Pericardium fibroblast (primary cell): Measurements from ENCODE around the gene LRCH2. TPM values are rescaled to one million over a fixed set of nuclear protein-coding genes. Genes with fewer than 3 reads are reported as not detected.

Experiments
- total RNA-seq: library from RNA; depleted of rRNA; stranded (reverse); fragments of >200 nt; gene quantifications from 2 replicates; pipeline ENCODE4 v1.2.3, GENCODE V29; 2015

The LRCH2 gene, protein sequence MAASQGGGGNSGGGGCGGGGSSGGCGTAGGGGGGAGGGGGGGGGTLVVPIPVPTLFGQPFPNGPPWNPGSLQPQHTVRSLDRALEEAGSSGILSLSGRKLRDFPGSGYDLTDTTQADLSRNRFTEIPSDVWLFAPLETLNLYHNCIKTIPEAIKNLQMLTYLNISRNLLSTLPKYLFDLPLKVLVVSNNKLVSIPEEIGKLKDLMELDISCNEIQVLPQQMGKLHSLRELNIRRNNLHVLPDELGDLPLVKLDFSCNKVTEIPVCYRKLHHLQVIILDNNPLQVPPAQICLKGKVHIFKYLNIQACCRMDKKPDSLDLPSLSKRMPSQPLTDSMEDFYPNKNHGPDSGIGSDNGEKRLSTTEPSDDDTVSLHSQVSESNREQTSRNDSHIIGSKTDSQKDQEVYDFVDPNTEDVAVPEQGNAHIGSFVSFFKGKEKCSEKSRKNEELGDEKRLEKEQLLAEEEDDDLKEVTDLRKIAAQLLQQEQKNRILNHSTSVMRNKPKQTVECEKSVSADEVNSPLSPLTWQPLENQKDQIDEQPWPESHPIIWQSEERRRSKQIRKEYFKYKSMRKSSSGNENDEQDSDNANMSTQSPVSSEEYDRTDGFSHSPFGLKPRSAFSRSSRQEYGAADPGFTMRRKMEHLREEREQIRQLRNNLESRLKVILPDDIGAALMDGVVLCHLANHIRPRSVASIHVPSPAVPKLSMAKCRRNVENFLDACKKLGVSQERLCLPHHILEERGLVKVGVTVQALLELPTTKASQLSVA
- total RNA-seq, result 2.4 and 3.0 TPM in 2 replicates

DNA sequence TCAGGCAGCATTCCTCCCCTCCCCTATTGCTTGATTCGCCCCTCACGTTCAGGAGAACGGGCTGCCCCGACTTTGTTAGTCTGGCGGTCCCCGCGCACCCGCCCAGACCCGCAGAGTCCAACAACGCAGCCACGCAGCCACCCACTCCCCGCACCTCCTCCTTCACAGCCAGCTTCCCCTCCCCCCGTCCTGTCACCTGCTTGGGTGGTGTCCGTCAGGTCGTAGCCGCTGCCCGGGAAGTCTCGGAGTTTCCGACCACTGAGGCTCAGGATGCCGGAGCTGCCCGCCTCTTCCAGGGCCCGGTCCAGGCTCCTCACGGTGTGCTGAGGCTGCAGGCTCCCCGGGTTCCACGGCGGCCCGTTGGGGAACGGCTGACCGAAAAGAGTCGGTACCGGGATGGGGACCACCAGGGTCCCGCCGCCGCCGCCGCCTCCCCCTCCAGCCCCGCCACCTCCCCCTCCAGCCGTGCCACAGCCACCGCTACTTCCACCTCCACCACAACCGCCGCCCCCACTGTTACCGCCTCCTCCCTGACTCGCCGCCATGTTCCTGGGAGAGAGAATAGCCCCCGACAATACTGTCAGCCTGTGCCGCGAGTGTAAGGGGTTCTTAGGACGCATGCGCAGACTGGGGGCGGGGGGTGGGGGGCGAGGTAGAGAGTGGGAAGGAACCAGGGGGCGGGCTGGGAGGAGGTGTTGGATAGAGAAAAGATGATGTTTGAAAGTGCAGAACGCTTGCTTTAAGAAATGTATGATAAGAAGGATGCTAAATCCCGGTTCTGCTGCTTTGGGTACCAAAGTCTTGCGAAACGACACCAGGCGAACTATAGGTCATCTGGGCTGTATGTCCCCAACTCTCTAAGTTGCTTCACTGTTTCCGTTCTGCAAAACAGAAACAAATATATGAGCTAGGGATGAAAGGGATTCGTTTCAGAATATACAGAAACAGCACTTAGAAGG is at the start of gene LRCH2:
TSS of gene LRCH2 (minus strand) at position 600 of the 959 bp plus-strand sequence. CDS start at position 545, 55 bp downstream.

GRCh38 chrX:115189110-115189509 is 44.8 kb downstream of the LRCH2 start, which contains the start of gene RBMXL3:
RBMXL3 (plus strand) TSS chrX:115189410; CDS start chrX:115189442, 32 bp downstream.

Other genes with a start within 250 kb of the LRCH2 start
- 0.34 and 2.6 TPM in 2 replicates for gene IL13RA2, start 216.5 kb downstream of the LRCH2 start, total RNA-seq
- gene RBMXL3, start 44.7 kb downstream of the LRCH2 start, total RNA-seq, result not detected in 2 replicates
- gene LUZP4, start 55.6 kb upstream of the LRCH2 start, total RNA-seq, result not detected in 2 replicates